HG02870 (cell line): Measurements from ENCODE around the gene FEZF2.

Experiments
- ATAC-seq: cut with Tn5 transposase; IDR thresholded peaks from one replicate; pipeline ENCODE4 v1.9.1; 2021; ENCODE audit warnings: mild to moderate bottlenecking, moderate library complexity; ENCODE audit not compliant: unreplicated experiment

Gene FEZF2

DNA sequence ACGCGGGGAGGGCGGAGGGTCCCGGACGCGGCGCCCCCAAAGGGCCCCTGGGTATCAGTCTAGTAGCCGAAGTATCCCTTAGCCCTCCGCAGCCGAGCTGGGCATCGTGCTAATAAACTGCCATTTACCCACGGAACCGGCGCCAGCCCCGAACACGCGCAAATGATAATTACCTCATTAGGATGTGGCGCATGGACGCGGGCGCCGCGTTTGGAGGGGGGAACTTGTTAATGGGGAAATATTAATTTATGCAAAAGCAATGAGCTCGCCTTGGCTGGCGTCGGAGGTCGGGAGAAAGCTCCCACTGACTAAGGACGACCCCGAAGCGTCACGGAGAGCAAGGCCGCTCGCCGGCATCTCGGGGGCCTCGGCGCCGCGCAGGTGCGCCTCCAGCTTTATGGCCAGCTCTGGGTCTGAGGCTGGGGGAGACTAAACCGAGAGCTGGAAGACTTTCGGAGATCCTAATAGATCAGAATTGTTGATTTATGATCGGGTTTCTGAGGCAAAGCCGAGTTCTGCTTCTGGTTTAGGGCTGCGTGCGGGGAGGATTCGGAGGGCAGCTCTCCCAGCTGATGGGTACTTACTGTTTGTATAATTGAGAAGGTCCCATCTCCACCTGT, 474 bp upstream of the FEZF2 start:
- no peak for ATAC-seq

DNA sequence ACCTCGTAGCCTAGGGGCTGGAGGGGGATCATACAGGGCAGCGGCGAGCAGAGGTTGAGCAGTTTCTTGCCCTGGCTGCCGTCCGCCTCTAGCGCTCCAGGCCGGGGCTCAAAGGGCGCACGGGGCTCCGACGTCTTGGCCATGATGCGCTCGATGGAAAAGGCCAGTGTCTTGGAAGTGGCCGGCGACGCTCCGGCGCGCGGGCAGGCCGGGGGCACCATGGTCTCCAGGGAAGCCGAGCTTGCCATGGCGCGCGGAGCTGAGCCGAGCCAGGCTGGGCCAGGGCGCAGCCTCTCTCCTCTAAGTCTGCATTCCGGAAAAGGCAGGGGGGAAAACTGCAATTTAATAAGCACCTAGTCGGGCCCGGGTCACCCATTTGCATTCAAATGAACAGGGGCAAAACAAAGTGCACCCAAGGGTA, 719 bp downstream of the FEZF2 start:
- no peak for ATAC-seq

DNA sequence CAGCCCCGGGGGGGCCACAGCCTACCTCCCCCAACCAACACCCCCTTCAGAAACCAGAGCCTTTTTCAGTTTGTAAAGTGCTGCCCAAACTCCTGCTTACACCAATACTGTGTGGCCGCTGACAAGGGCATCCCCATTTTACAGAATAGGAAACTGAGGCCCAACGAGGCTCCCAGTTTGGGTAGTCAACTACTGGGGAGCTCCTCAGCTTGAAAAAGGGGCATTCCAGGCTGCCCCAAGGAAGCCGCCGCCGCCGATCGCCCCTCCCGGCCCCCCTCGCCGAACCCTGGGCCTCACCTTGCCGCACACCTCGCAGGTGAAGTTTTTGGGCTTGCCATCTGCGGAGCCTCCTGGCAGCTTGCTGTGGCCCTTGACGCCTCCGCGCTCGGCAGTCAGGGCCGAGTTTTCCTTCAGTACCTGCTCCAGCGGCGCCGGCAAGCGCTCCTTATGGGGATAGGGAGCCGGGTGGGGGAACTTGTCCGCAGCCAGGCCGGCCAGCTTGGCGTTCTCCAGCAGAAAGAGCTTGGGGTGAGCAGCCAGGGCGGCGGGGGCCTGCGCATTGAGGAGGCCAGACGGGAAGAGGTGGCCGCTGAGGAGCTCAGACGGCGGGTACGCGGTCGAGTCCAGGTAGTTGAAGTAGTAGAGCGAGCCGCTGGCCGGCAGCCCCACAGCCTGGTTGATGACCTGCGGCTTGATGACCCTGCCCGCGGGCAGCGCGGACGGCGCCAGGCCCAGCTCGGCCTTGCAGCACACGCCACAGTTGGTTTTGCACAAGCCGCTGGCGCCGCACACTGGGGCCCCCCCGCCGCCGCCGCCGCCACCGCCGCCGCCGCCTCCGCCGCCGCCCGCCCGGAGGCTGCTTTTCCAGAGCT, 1.4 kb downstream of the FEZF2 start:
- ATAC-seq, result no peak

DNA sequence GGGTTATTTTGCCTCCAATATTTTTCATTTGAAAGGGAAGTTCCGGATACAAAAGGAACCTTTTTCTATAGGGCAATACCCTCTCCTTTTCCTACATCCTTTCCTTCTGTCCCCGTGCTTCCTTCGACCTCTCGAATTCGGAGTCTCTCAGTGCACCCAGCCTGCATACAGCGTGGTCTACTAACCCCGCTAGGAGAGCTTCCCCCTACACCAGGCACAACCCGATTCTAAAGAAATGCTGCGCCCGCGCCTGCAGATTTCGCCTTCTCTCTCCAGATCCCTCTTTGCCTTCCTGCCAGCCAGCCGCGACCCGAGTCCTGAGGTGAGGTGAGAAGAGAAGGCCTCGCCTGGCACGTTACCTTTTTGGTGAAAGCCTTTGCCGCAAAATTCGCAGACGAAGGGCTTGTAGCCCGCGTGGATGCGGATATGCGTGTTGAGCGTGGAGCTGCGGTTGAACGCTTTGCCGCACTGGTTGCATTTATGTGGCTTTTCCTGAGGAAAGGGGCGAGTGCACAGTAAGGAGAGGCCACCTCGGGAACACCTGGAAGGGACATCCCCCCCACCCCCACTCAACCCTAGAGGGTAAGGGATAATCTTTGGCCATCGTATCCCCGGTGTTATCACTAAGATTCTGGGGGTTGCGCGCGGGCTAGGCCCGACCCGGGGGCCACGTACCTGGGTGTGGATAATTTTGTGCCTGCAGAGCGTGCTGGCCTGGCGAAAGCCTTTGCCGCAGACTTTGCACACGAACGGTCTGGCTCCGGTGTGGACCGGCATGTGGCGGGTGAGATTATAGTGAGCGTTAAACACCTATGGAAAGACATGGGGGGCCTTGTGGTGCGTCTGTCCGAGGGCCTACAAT, 2.3 kb downstream of the FEZF2 start:
- ATAC-seq, result no peak

DNA sequence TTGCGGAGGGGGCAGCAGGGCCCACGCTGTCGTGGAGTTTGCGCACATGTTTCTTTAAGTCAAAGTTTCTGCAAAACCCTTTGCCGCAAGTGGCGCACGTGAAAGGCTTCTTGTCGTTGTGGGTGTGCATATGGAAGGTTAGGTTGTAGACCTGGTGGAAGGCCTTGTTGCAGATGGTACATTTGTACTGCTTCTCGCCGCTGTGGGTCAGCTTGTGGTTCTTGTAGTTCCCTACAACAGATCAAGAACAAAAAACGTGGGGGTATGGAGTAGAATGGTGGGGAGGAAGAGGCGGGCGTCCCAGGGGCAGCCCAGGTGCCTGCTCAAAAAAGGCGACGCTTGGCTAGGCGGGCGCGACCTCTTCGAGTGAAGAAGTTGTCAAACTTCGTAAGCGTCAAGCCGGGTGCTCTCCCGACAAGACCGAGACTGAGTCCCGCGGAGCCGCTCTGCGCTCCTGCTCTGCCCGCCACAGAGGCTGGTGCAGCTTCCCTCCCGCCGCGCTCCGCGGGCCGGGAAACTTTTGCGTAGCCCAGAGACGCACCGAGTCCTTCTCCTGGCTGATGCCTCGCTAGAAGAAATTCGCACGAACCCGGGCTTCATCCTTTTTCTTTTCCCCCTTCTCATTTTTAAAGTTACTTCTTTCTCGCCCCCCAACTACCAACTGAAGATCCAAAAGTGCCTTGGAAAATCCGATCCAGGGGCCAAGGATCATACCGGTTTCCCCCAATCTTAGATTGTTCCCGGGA, 3.1 kb downstream of the FEZF2 start:
- ATAC-seq, result no peak

DNA sequence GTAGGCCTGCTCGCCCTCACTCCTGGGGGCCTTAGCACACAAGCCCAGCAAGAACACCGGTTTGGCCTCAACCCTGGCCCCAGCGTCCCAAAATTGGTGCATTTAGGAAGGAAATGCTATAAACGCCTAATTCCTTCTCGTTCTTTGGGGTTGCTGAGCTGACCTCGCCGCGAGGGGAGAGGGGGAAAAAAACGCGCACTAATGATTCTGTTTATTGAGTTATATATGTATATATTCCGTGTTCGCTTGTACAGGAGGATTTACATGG, 3.9 kb downstream of the FEZF2 start:
- no peak for ATAC-seq

DNA sequence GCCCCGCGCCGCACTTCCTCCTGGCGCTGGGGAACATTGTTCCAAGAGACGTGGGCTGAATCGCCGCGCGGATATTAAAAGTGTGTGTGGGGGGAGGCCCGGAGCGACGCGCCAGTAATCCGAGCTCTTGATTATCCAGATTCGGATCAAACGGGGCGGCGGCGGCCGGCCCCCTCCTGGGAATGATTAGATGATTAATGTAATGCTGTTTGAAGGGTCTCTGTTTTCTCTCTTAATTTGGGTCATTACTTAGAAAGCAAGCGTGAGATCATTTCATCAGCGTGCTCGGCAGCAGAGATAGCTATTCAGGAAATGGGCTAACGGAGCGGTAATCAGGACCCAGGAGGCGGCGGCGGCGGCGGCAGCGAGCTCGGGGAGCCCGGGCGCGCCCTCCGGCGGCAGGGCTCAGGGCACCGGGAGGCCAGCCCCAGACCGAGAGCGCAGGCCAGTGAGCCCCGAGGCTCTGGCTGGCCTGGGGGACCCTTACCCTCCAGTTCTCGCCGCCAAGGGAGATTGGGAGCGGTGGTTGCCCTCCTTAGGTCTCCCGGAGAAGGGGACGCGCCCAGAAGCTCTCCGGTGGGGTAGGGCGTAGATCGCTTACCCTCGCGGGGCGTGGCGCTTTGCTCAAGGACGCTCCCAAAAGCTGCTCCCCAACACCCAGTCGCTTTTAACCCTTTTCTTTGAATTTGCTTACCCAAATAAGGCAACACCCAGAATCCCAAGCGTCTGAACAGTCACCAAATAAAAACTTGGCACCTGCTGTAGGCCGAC, 4.5 kb downstream of the FEZF2 start:
- no peak for ATAC-seq

DNA sequence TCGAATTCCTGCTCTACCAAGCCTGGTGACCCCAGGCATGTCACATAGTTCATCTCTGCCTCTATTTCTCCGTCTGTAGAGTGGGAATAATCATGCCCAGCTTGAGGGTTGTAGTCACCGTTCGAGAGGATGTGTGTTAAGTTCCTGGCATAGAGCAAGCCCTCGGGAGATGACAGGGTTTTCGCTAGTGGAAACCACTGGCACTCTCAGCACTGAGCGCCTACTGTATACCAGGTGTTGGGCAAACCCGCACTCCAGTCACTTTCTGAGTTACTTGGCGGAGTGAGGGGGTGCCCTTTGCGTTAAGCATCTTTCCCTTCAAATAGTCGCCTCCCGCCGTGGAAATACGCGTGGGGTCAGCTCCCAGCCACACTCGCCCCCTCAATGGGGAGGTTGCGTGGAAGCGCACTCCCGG, 5.1 kb downstream of the FEZF2 start:
- ATAC-seq, result no peak

DNA sequence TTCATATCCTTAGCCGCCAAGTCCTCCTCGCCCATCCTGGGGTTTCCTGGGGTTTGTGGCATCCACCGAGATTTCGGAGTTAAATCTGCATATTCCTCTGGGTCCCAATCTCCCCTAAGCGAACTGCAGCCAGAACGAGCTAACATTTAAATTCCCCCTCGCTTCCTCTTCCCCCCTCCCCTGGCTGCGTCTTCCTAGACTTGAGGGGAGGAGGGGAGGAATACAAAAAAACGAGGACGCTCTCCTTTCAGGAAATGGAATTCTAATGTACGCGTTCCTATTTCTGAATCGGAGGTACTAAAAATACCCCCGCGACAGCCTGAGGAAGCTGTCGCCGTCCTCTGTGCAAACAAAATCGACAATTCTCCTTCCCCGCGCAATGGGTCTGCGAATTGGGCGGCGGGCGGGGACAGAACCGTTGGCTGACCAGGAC, 5.6 kb downstream of the FEZF2 start:
- no peak for ATAC-seq

DNA sequence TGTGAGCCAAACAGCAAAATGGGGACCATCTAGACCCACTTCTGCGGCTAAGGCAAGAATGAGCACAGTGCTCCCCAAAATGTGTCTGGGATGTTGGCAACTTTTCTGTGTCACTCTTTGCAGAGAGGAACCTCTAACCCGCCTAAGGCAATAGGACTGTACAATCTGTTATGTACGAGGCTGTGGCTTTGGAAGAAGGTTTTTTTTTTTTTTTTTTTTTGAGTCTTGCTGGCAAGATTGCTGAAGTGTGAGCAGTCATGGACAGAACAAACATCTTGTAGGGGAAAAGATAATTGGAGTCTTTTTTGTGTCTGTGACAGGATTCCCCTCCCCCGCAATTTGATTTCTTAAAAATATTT, 7.2 kb downstream of the FEZF2 start:
- no peak for ATAC-seq

DNA sequence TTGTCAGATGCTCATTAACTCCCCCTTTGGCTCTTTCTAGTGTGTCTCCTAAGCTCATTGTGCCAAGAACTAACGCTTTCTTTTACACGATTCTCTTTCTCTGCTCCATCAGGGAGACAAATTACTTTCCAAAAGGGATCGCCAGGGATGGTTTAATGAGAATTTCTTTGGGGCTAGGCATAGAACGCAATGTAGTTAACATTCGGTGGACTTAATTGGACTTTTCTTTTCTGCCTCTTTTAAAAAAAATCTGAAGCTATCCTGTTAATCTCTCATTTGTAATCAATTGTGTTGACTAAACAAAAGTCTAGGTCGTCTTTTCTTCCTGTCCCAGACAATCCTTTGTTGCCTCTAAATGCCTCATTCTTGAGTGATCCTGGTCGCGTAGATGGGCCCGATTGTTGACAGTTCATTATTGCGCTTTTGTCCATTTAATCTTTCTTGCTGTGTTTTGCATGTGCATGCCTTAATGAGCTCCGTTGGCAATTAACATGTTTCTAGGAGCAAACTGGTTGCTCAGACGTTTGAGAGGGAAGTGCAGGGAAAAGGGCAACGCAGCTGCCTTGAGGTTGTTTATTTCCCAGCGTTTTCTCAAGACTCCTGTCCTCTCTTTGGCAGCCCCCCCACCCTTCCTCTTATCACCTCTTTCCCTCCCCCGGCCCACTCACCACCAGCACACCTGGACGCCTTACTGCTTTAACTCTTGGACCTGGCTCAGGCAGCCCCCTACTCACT, 7.8 kb downstream of the FEZF2 start:
- ATAC-seq, result no peak

DNA sequence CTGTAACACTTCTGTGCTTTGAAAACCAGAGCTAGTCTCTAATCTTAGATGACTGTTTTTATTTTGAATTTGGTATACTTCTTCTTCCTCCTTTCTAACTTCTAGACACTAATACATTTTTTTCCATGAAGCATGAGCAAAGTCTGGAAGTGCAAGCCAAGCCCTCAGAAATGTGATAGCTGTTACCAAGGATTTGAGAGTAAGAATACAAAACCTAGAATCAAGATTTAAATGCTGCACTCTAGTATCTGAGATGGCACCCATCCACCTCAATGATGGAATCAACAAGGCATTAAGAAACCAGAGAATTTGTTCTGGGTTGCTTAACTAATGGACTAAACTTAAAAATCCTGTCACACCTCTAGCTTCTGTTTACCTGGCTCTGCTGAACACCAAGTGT, 9.2 kb downstream of the FEZF2 start:
- ATAC-seq, result no peak

DNA sequence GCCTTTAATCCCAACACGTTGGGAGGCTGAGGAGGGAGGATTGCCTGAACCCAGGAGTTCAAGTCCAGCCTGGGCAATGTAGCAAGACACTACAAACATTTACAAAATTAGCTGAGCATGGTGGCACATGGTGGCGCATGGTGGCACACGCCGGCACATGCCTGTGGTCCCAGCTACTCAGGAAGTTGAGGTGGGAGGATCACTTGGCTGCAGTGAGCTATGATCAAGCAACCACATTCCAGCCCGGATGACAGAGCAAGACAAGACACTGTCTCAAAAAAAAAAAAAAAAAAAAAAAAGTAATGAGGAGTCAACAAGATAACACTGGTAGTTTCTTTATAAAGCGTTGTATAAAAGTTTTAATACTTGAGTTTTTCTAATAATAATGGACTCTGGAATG, 10.1 kb downstream of the FEZF2 start:
- ATAC-seq, result no peak

DNA sequence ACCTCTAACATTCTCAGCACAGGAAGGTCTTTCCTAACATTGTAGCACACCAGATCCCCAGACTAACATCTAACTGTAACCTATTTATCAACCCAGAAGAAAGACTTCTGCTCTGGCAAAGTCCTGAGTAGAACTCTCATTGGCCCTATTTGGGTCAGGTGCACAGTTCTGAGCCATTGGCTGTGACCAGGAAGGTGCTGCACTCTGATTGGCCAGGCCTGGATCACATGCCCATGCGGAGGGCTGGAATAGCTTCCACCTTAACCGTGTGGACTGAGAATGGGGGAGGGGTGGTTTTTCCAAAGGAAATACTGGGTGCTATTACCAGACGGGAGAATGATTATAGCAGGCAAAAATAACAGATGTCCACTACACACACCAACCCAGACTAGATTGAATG, 11.5 kb downstream of the FEZF2 start:
- ATAC-seq, result no peak

DNA sequence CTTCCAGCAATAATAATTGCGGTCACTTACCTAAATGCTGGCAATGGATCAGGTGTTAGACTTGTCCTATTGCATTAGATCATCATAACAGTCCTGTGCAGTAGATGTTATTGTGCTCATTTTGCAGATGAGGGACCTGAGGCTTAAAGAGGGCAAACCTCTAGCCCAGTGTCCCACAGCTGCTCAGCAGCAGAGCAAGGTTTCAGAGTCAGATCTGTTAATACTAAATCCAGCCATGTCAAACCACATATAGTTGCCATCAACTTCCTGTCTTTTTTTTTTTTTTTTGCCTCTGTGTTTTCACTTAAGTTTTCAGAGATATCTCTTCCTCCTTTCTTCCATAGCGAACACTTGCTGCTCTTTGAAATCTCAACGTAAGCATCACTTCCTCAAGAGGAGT, 12.1 kb downstream of the FEZF2 start:
- ATAC-seq, result no peak

DNA sequence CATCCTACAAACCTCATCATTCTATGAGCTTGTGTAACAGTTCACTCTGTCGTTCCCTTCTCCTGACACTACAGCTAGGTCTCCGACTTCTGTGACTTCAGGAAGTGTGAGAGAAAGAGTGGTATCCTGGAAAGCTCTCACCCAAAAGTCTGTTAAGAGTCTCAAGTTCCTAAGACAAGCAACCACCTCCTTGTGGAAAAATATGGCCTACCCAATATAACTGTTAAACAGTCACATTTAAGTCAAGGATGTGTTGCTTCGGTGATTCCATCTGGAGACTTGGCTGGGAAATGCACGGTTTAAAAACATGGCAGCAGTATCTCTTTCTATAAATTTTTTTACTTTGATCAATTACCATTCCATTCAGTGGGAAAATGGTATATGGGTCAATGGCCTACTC, 13.8 kb downstream of the FEZF2 start:
- no peak for ATAC-seq

DNA sequence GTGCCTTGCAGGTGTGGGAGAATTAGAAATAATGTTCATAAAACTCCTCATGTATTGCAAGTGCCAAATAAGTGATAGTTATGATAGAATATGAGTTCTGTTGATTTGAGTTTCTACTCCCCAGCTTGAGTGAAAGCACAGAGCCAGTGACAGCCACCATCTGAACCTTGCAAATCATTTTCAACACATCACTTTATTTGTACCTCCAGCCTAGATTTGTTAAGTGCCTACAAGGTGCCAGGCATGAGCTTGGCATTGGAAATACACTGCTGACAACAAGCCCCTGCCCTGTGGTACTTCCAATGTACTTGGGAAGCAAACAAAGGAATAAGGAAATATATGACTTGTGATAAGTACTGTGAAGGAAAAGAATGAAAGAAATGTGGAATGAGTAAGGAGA, 17.0 kb downstream of the FEZF2 start:
- ATAC-seq, result no peak

DNA sequence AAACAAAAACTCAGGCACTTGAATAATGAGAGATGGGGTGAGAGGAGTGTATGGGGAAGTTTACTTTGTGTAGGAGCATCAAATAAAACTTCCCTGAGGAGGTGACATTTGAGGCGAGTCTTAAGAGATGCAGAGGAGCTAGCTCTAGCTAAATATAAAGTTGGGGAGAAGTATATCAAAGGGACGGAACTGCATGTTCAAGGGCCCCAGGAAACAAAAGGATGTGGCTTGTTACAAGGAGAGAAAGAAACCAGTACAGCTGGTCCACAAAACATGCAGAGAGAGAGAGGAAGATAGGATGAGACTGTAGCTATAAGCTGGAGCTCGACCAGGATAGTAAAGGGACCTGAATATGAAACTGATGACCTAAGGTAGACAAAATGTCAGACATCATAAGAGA, 17.6 kb downstream of the FEZF2 start:
- ATAC-seq, result no peak

DNA sequence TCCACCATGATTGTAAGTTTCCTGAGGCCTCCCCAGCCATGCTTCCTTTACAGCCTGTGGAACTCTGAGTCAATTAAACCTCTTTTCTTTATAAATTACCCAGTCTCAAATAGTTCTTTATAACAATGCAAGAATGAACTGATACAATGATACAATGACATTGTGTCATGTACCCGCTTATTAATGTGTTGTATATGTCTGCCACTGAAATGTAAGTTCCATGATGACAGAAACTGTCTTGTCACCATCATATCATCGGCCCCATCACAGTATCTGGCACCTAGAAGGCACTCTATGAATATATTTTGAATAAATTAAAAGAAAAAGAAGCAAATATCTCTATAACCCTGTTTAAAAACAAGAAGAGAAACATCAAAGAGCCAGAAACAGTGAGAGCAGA, 29.6 kb downstream of the FEZF2 start:
- ATAC-seq, result no peak

DNA sequence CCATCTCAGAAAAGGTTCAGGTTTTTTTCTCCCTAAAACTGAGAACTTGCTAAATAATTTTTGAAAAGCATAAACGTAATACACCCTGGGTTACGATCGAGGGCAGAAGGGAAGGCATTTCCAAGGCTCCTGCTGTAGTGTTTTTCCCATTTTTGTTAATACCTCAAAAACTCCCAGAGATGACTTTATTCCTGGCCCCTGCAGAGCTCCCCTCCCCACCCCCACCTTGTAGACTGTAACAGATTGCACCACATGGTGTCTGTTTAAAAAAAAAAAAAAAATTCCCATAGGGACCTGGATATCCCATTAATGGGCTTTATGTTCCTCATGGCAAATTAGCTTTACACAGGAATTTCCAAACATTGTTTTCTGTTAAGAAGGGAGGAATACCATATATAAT, 38.2 kb downstream of the FEZF2 start:
- no peak for ATAC-seq
